Epithelial cell of esophagus (primary cell): ENCODE results near the gene KMT2A.
"Not testable (repeated sequence)": the region's sequence is repeated elsewhere in the genome, so short reads cannot be mapped to it uniquely, and the experiment has no call there.

ENCODE experiments used
- DNase-seq: peaks from one replicate; pipeline ENCODE4 v3.0.0; 2010; ENCODE audit warnings: low read depth
- H3K4me3 ChIP-seq: 2 replicates; pipeline ENCODE4 v1.5.1; 2011; ENCODE audit warnings: mild to moderate bottlenecking, low read length, control low read depth
- TF ChIP-seq, protein P1 (sequence below): IDR thresholded peaks from 2 replicates; pipeline ENCODE4 v1.5.1; 2011; ENCODE audit warnings: low read depth, mild to moderate bottlenecking, low read length, control low read depth, inconsistent platforms; ENCODE audit not compliant: insufficient read depth; ENCODE audit errors: missing control alignments

KMT2A gene

DNA sequence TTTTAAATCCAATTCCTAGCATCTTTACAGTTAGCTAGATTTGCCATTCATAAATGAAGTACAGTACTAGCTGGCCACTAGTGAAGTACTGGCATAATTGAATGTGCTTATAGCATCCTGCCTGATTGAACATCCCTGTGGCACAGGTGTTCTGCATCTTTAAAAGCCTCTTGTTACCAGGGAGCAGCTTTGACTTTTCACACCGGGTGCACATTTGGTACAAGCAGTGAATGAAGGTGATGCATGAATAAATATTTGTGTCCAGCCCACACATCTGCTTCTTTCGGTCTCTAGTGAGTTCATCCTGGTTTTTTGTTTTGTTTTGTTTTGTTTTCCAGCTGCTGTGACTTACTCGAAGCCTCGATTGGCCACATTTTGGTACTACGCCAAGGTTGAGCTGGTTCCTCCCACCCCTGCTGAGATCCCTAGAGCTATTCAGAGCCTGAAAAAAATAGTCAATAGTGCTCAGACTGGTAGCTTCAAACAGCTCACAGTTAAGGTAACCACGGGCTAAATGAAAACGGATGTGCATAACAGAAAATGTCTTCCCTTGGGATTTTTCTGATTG is 29.6 kb upstream of the KMT2A start:
- no peak for DNase-seq
- no peak overlapping the region for H3K4me3 ChIP-seq
- TF ChIP-seq, protein P1, sequence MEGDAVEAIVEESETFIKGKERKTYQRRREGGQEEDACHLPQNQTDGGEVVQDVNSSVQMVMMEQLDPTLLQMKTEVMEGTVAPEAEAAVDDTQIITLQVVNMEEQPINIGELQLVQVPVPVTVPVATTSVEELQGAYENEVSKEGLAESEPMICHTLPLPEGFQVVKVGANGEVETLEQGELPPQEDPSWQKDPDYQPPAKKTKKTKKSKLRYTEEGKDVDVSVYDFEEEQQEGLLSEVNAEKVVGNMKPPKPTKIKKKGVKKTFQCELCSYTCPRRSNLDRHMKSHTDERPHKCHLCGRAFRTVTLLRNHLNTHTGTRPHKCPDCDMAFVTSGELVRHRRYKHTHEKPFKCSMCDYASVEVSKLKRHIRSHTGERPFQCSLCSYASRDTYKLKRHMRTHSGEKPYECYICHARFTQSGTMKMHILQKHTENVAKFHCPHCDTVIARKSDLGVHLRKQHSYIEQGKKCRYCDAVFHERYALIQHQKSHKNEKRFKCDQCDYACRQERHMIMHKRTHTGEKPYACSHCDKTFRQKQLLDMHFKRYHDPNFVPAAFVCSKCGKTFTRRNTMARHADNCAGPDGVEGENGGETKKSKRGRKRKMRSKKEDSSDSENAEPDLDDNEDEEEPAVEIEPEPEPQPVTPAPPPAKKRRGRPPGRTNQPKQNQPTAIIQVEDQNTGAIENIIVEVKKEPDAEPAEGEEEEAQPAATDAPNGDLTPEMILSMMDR: no peak

- H3K4me3 ChIP-seq: no peak overlapping the region
- DNase-seq: no peak
- TF ChIP-seq, protein P1: no peak
Measured at GRCh38 chr11:118410055-118410745, 26.1 kb upstream of the KMT2A start.

- TF ChIP-seq, protein P1: no peak
- H3K4me3 ChIP-seq: no peak overlapping the region
- no peak for DNase-seq
Measured at GRCh38 chr11:118411530-118411929, 24.8 kb upstream of the KMT2A start.

DNA sequence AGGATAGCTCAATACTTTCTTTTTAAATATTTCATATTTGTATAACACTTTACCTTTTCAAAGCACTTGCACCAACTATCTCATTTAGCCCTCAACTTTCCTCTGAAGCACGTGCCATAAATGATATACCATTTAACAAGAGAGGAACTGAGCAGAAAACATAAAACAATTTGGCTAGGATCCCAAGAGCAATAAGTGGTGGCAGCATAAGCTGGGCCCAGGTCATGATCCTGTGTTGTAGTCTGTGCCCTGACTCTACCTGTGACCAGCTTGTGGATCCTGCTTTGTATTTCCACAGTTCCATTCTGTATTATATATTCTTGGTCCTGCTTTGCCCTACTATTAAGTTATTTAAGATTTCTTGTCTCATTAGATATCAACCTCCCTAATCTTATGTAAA is 23.4 kb upstream of the KMT2A start:
- TF ChIP-seq, protein P1: no peak
- DNase-seq: no peak
- H3K4me3 ChIP-seq: no peak overlapping the region

- H3K4me3 ChIP-seq: no peak overlapping the region
- TF ChIP-seq, protein P1: no peak
- no peak for DNase-seq
Measured at GRCh38 chr11:118415062-118415738, 21.1 kb upstream of the KMT2A start.

GRCh38 chr11:118415739-118416068 is 20.6 kb upstream of the KMT2A start:
- peak; percentile 87 for DNase-seq
- TF ChIP-seq, protein P1: no peak
- H3K4me3 ChIP-seq: no peak overlapping the region

DNA sequence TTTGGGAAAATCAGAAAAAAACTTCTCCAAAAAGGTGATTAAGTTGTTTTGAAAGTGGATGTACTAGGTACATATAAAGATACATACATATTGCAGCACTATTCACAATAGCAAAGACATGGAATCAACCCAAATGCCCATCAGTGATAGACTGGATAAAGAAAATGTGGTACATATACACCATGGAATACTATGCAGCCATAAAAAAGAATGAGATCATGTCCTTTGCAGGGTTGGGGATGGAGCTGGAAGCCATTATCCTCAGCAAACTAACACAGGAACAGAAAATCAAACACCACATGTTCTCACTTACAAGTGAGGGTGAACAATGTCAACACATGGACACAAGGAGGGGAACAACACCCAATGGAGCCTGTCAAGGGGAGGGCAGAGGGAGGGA is 19.4 kb upstream of the KMT2A start:
- not testable (repeated sequence) for DNase-seq, H3K4me3 ChIP-seq
